HepG2 (cell line): ENCODE data around the gene DUSP7. TPM values are rescaled to one million over a fixed set of nuclear protein-coding genes. Genes with fewer than 3 reads are reported as not detected.

ENCODE experiments used
- BCL6 ChIP-seq: IDR thresholded peaks from 2 replicates; pipeline ENCODE4 v1.6.1; 2016; ENCODE audit warnings: missing genetic modification reagents, missing compliant biosample characterization
- DMAP1 ChIP-seq: IDR thresholded peaks from 2 replicates; pipeline ENCODE4 v1.6.1; 2016
- FOXA3 ChIP-seq: IDR thresholded peaks from 2 replicates; pipeline ENCODE4 v1.6.1; 2016; ENCODE audit warnings: missing genetic modification reagents, missing compliant biosample characterization
- GATAD1 ChIP-seq: IDR thresholded peaks from 2 replicates; pipeline ENCODE4 v1.6.1; 2016; ENCODE audit warnings: missing genetic modification reagents, missing compliant biosample characterization
- NCOR1 ChIP-seq: fragments of 200-600 bp; sonication (generic); IDR thresholded peaks from 2 replicates; pipeline ENCODE4 v1.7.0; 2017; ENCODE audit warnings: antibody characterized with exemption, low read length, borderline replicate concordance
- PHF21A ChIP-seq: sonication (generic); formaldehyde crosslinking; IDR thresholded peaks from 2 replicates; pipeline ENCODE4 v1.5.0; 2020; ENCODE audit warnings: mild to moderate bottlenecking, missing genetic modification reagents
- PITX1 ChIP-seq: sonication (generic); formaldehyde crosslinking; IDR thresholded peaks from 2 replicates; pipeline ENCODE4 v1.5.1; 2020; ENCODE audit warnings: mild to moderate bottlenecking, missing genetic modification reagents
- SMAD1 ChIP-seq: sonication (generic); formaldehyde crosslinking; IDR thresholded peaks from 2 replicates; pipeline ENCODE4 v1.4.0; 2020; ENCODE audit warnings: missing genetic modification reagents, low read depth, mild to moderate bottlenecking, borderline replicate concordance
- ZMYM4 ChIP-seq: sonication (generic); formaldehyde crosslinking; IDR thresholded peaks from 2 replicates; pipeline ENCODE4 v1.8.1; 2023; ENCODE audit warnings: mild to moderate bottlenecking, missing genetic modification reagents
- ZNF20 ChIP-seq: sonication (generic); formaldehyde crosslinking; IDR thresholded peaks from 2 replicates; pipeline ENCODE4 v1.4.0; 2020; ENCODE audit warnings: mild to moderate bottlenecking, moderate library complexity, missing genetic modification reagents
- ZNF614 ChIP-seq: IDR thresholded peaks from 2 replicates; pipeline ENCODE4 v1.6.1; 2018; ENCODE audit warnings: missing biosample characterization, missing genetic modification reagents, inconsistent platforms, borderline replicate concordance
- polyA plus RNA-seq, 8 experiments: library from polyadenylated mRNA; depleted of rRNA in 3 of 8; stranded (reverse) in 7 of 8; unstranded in 1 of 8; fragments of >200 nt; fragmentation: Illumina TruSeq in 4 of 8; extraction: Trizol in 4 of 8; gene quantifications; 2 replicates each; pipeline versions ENCODE4 v1.2.1 to v1.2.3, GENCODE V29; 2011 to 2016; ENCODE audit warnings: low read depth in 4 of 8, missing spikeins in 1 of 8, mixed read lengths in 1 of 8; ENCODE audit not compliant: insufficient read depth in 1 of 8
- total RNA-seq, 5 experiments: library from RNA; depleted of rRNA; stranded (reverse); fragments of >200 nt; fragmentation: Illumina TruSeq; extraction: Trizol; gene quantifications; 2 replicates each; pipeline ENCODE4 v1.2.3, GENCODE V29; 2016; ENCODE audit warnings: low read depth in 1 of 5
- TF ChIP-seq, protein P1 (sequence below): sonication (generic); formaldehyde crosslinking; IDR thresholded peaks from one replicate; pipeline ENCODE4 v1.5.1; 2020; ENCODE audit warnings: mild to moderate bottlenecking, missing genetic modification reagents; ENCODE audit errors: not compliant biosample characterization
- TF ChIP-seq, protein P2 (sequence below): sonication (generic); formaldehyde crosslinking; IDR thresholded peaks from 2 replicates; pipeline ENCODE4 v1.5.0; 2020; ENCODE audit warnings: mild to moderate bottlenecking, missing genetic modification reagents, borderline replicate concordance
- TF ChIP-seq, protein P3 (sequence below): sonication (generic); formaldehyde crosslinking; IDR thresholded peaks from 2 replicates; pipeline ENCODE4 v1.4.0; 2020; ENCODE audit warnings: missing genetic modification reagents
- TF ChIP-seq, protein P4 (sequence below): sonication (generic); formaldehyde crosslinking; IDR thresholded peaks from 2 replicates; pipeline ENCODE4 v1.4.0; 2020; ENCODE audit warnings: missing genetic modification reagents
- TF ChIP-seq, protein P5 (sequence below): sonication (generic); formaldehyde crosslinking; IDR thresholded peaks from 2 replicates; pipeline ENCODE4 v1.4.0; 2020; ENCODE audit warnings: missing genetic modification reagents, mild to moderate bottlenecking, borderline replicate concordance

Gene DUSP7
- total and polyA plus RNA-seq, 2 of the 13 experiments (the other 11 are each of a cell fraction or from before 2014, with no cell fraction given) = 6.6 to 8.8 TPM

DNA sequence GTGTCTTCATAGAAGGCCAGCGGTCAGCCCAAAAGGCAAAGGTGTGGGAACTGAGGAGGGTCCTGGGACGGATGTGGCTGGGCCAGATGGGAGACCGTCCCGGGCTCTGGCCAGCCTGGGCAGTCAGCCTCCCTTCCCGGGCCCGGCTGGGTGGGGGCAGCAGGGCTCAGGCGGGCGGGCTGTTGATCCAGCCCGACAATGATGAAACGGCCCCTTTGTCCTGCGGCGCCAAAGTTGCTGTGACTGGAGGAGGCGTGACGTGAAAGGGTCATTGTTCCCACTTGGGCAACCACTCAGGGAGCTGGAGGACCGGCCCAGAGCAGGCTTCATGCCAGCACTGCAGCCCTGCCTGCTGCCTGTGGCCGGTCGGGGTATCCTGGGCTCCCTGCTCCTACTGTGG is 16.5 kb downstream of the DUSP7 start (continued):
- TF ChIP-seq, protein P1, sequence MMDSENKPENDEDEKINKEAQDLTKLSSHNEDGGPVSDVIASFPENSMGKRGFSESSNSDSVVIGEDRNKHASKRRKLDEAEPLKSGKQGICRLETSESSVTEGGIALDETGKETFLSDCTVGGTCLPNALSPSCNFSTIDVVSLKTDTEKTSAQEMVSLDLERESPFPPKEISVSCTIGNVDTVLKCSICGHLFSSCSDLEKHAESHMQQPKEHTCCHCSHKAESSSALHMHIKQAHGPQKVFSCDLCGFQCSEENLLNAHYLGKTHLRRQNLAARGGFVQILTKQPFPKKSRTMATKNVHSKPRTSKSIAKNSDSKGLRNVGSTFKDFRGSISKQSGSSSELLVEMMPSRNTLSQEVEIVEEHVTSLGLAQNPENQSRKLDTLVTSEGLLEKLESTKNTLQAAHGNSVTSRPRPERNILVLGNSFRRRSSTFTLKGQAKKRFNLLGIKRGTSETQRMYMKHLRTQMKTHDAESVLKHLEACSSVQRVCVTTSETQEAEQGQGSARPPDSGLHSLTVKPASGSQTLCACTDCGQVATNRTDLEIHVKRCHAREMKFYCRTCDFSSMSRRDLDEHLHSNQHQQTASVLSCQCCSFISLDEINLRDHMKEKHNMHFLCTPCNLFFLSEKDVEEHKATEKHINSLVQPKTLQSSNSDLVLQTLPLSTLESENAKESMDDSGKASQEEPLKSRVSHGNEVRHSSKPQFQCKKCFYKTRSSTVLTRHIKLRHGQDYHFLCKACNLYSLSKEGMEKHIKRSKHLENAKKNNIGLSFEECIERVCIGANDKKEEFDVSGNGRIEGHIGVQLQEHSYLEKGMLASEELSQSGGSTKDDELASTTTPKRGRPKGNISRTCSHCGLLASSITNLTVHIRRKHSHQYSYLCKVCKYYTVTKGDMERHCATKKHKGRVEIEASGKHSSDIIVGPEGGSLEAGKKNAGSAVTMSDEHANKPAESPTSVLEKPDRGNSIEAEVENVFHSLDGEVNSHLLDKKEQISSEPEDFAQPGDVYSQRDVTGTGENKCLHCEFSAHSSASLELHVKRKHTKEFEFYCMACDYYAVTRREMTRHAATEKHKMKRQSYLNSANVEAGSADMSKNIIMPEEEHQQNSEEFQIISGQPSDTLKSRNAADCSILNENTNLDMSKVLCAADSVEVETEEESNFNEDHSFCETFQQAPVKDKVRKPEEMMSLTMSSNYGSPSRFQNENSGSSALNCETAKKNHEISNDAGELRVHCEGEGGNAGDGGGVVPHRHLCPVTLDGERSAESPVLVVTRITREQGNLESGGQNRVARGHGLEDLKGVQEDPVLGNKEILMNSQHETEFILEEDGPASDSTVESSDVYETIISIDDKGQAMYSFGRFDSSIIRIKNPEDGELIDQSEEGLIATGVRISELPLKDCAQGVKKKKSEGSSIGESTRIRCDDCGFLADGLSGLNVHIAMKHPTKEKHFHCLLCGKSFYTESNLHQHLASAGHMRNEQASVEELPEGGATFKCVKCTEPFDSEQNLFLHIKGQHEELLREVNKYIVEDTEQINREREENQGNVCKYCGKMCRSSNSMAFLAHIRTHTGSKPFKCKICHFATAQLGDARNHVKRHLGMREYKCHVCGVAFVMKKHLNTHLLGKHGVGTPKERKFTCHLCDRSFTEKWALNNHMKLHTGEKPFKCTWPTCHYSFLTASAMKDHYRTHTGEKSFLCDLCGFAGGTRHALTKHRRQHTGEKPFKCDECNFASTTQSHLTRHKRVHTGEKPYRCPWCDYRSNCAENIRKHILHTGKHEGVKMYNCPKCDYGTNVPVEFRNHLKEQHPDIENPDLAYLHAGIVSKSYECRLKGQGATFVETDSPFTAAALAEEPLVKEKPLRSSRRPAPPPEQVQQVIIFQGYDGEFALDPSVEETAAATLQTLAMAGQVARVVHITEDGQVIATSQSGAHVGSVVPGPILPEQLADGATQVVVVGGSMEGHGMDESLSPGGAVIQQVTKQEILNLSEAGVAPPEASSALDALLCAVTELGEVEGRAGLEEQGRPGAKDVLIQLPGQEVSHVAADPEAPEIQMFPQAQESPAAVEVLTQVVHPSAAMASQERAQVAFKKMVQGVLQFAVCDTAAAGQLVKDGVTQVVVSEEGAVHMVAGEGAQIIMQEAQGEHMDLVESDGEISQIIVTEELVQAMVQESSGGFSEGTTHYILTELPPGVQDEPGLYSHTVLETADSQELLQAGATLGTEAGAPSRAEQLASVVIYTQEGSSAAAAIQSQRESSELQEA (CRISPR knock-in tag) = no peak
- peak; percentile 31; the same call in 1 of the 2 replicates for TF ChIP-seq NCOR1
- TF ChIP-seq, protein P2, sequence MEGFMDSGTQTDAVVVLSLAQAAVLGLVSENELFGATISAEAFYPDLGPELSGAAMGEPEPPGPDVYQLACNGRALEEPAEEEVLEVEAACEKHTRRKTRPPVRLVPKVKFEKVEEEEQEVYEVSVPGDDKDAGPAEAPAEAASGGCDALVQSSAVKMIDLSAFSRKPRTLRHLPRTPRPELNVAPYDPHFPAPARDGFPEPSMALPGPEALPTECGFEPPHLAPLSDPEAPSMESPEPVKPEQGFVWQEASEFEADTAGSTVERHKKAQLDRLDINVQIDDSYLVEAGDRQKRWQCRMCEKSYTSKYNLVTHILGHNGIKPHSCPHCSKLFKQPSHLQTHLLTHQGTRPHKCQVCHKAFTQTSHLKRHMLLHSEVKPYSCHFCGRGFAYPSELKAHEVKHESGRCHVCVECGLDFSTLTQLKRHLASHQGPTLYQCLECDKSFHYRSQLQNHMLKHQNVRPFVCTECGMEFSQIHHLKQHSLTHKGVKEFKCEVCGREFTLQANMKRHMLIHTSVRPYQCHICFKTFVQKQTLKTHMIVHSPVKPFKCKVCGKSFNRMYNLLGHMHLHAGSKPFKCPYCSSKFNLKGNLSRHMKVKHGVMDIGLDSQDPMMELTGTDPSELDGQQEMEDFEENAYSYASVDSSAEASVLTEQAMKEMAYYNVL (CRISPR knock-in tag) = 0 out of 2 replicates have a peak, but pooled peaks have one; percentile 19
- no peak for TF ChIP-seq DMAP1 (CRISPR knock-in tag)
- TF ChIP-seq SMAD1 (CRISPR knock-in tag) = no peak
- peak; percentile 63 for TF ChIP-seq PHF21A
- peak; percentile 52 for TF ChIP-seq BCL6
- TF ChIP-seq PITX1 (CRISPR knock-in tag) = peak; percentile 46; the same call in 1 of the 2 replicates
- TF ChIP-seq, protein P3, sequence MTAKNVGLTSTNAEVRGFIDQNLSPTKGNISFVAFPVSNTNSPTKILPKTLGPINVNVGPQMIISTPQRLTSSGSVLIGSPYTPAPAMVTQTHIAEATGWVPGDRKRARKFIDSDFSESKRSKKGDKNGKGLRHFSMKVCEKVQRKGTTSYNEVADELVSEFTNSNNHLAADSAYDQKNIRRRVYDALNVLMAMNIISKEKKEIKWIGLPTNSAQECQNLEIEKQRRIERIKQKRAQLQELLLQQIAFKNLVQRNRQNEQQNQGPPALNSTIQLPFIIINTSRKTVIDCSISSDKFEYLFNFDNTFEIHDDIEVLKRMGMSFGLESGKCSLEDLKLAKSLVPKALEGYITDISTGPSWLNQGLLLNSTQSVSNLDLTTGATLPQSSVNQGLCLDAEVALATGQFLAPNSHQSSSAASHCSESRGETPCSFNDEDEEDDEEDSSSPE (CRISPR knock-in tag) = peak; percentile 65
- peak; percentile 81 for TF ChIP-seq FOXA3 (CRISPR knock-in tag)
- TF ChIP-seq ZNF614 = peak; percentile 38; the same call in 1 of the 2 replicates
- TF ChIP-seq GATAD1 = peak; percentile 41; the same call in 1 of the 2 replicates
- TF ChIP-seq ZMYM4 = no peak; the same call in 1 of the 2 replicates
- TF ChIP-seq ZNF20 (CRISPR knock-in tag) = no peak
- TF ChIP-seq, protein P4, sequence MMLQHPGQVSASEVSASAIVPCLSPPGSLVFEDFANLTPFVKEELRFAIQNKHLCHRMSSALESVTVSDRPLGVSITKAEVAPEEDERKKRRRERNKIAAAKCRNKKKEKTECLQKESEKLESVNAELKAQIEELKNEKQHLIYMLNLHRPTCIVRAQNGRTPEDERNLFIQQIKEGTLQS (CRISPR knock-in tag) = peak; percentile 72
- TF ChIP-seq, protein P5, sequence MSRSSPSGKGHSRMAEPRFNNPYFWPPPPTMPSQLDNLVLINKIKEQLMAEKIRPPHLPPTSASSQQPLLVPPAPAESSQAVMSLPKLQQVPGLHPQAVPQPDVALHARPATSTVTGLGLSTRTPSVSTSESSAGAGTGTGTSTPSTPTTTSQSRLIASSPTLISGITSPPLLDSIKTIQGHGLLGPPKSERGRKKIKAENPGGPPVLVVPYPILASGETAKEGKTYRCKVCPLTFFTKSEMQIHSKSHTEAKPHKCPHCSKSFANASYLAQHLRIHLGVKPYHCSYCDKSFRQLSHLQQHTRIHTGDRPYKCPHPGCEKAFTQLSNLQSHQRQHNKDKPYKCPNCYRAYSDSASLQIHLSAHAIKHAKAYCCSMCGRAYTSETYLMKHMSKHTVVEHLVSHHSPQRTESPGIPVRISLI (CRISPR knock-in tag) = no peak
